NCI-H1092 (cell line): ENCODE measurements around the gene MLH3.
"Not testable (repeated sequence)": the region's sequence is repeated elsewhere in the genome, so short reads cannot be mapped to it uniquely, and the experiment has no call there.

Experiments used
- DNase-seq: peaks from one replicate; lab custom pipeline; 2025; lab: John Stamatoyannopoulos, UW

The MLH3 gene

DNA sequence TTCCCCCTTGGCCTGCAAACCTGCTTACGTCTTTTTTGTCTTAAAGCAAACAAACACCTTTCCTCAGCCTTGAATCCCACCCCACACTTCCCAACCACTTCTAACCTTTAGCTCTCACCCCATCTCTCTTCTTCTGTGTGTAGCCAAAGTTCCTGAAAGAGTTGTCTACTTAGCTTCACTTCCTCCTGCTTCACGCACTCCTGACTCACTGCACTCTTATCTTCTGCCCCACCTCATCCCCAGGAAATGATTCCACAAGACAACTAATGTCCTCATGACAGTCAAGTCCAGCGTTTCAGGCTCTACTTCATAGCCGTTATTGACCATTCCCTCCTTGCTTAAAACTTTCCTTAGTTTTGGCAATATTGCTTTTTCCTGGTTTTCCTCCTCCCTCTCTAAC, 26.2 kb downstream of the MLH3 start:
- DNase-seq = no peak

DNA sequence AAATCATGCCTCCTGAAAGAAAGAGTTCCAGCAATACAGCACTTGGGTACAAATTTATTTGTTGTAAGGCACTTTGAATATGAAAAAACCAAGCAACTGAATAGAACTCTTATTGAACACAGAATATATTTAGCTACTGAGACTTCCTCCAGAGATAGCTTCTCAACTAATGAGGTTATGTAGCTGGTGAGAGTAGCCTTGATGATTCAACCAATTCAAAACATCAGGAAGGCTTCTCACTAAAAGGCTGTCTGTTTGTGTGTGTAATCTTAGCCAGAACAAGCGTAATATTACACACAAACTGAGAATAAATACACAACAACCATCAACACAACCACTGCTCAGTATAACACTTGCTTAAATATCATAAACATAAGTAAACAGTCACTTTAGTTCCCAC, 28.2 kb downstream of the MLH3 start:
- DNase-seq = no peak

DNA sequence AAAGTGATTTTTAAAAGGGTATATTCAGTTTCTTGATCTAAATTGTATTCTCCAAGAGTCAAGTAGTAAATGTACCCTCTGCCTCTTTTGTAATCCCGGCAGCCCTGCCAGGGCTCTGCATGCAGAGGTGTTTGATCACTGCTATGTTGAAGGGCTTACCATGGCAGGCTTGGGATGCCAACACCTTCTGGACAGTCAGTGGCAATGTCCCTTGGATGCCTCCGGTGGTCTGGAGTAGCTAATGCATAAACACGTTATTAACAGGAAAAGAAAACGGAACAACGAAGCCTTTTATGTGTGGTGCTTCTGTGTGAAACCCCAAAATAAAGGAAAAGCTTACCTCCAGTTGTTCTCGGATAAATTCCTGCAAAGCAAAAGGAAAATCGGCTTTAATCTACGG, 28.6 kb downstream of the MLH3 start:
- DNase-seq = no peak

DNA sequence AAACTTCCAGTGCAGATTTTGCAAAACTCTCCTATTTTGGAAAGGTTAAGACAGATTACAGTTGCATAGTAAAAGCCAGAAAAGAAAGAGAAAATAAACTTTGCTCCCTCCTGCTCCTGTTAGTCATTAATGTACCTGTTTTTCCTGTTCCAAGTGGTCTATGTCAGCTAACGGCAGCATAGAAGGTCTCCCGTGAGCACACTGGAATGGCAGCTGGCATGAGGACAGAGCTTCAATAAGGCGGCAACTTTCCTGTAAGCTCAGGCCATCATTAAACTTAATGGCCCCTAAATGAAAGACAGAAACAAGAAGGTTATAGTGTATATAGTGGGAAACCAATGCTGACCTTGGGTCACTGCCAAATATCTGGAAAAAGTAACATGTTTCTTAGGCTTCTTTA, 32.6 kb downstream of the MLH3 start:
- DNase-seq = no peak

DNA sequence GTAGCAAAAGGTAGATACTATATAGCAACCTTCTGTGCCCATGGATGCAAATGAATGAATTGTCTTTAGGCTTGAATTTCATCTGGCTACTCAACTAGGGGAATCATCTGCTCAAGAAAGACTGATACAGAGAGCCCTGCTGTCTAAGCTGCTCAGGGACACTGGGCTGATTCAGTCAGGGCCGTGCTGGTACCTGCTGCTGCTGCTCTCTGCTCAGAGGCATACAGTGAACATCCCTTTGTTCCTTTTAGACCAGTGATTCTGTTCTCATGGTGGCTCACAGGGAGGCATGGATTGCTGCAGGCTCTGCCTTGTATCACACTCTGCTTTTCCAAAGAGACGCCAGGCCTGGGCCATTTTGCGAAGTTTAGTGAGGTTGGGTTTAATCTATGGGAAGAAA, 34.5 kb downstream of the MLH3 start:
- DNase-seq = no peak

DNA sequence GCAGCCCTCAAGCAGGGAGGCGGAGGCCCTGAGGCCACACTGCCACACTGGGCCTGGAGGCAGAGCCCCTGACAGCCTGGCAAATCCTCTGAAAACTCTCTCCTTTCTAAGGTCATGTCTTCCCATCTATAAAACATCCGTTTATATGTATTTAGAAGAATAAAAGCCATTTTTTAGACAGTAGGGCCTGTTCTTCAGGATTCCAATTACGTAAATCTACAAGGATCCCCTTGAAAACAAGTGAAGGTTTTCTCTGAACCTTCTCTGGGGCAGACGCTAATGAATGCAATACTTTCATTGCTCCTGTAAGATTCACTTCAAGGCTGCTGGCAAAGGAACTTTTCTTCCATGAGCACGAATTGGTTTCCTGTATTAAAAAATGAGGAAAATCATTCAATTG, 35.8 kb downstream of the MLH3 start:
- DNase-seq = no peak

DNA sequence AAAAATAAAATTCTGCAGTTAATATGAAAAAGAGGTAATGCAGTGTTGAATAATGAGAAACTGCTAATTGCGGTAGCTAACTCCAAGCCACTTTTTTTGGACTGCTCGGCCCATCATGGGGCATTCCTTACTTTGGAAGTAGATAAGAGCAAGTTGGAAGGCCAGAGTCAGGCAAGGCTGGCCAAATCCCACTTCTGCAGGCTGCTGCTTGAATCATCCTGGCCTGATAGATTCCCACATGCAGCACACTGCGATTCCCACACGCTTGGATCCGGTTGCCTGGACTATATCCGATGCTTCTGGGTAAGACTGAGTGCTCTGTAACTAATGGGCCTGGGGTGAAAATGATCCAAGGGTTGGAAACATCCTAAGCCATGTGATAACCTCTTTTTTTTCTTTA, 38.0 kb downstream of the MLH3 start:
- DNase-seq = no peak

DNA sequence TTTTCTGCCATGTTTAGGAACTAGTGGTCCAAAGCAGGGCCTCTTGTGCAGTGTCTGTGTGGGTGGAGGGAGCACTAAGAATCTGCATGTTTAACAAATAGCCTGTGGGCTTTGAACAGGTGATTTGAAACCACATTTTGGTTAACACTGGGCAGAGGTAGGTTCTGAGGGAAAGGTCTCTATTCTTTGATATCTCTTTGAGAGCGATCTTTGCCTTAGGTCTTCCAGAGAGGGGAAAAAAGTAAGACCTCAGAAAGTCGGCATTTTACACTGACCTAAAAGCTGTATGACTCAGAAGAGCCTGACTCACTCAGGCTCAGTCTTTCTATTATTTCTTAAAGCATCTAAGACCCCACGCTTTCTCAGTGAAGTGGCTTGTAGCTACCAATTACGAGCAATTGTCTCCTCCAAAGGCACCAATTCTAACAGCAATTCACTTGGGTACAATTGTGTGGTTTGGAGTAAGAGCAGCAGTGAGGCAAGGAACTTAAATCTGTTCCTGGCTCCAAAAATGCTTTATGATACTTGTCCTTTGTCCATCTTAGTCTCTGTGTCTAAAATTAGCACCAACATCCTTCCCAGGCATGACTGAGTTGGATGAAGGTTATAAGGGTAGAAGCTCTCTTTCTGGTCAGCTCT, 39.8 kb downstream of the MLH3 start:
- DNase-seq = no peak

DNA sequence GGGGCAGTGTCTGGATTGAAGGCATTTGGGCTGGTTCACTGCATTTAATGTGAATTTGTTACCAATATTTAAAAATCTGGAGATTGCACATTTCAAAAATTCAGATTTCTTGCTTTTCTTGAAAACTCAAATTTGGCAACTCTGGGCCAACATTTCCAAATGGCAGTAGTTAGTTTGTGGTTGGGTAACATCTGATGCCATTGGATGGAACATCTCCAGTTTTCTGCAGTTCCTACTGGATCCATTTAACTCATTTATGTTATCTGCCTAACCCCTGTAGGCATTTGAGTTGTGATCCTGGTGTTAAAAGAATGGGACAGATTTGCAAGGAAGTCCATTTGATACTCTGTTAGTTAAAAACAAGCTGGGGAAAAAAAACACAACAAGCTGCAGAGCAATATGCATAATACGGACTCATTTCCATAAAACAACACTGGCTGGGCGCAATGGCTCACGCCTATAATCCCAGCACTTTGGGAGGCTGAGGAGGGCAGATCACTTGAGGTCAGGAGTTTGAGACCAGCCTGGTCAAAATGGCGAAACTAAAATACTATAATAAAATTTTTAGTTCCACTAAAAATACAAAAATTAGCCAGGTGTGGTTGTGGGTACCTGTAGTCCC, 40.7 kb downstream of the MLH3 start:
- DNase-seq = no peak

DNA sequence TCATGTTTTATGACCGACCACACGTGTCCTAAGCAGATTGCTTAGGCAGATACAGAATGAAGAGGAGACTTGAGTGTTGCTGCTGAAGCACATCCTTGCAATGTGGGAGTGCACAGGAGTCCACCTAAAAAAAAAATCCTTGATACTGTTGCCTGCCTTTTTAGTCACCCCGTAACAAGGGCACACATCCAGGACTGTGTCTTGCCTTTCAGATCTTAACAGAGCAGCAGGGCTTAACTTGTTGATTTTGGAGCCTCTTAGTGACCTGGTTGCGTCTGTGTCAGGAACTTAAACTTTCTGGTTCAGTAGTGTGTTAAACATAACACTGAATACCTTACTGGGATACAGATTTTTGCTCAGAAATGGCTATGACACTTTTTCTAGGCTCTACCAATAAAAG, 42.1 kb downstream of the MLH3 start:
- DNase-seq = no peak

DNA sequence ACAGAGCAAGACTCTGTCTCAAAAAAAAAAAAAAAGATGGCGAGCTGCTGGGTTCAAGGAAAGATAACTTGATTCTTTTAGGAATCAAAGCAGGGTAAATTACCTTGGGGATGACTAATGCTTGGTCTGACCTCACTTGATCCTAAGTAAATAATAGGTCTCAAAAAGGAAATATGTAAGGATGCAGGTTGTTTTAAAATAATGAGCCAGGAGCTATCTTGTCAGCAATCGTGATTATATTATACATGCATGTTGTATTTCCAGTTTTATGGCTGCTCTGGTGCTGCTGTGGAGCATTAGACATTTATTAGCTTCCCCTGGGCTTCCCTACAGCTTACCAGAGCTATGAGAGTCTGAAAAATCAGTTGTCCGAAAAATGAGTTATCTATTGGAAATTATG, 45.9 kb downstream of the MLH3 start:
- no peak for DNase-seq

DNA sequence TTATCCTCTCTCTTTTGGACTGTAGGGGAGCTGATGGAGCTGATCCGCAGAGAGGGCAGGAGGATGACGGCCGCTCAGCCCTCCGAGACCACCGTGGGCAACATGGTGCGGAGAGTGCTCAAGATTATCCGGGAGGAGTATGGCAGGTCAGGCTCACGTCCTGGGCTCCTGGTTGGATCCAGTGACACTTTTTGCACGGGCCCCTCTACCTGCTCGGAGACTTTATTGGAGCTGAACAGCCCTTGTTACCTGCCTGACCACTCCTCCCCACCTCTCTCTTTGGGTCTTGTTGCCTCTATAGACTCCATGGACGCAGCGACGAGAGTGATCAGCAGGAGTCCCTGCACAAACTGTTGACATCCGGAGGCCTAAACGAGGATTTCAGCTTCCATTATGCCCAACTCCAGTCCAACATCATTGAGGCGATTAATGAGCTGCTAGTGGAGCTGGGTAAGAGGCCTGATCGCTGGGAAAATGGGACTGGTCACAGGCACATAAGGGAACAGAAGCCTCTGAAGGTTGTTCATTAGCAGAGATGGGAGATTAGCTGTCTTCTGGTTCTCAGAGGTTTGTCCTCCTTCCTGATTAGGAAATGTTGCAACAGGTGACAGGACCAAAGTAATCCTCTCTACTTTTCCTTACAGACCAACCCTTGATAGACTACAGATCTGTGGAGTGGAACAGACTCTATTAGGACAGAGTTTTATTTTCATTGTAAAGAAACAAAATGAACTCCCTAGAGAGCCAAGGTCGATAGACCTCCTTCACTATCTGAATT, 47.8 kb downstream of the MLH3 start:
- DNase-seq = no peak

DNA sequence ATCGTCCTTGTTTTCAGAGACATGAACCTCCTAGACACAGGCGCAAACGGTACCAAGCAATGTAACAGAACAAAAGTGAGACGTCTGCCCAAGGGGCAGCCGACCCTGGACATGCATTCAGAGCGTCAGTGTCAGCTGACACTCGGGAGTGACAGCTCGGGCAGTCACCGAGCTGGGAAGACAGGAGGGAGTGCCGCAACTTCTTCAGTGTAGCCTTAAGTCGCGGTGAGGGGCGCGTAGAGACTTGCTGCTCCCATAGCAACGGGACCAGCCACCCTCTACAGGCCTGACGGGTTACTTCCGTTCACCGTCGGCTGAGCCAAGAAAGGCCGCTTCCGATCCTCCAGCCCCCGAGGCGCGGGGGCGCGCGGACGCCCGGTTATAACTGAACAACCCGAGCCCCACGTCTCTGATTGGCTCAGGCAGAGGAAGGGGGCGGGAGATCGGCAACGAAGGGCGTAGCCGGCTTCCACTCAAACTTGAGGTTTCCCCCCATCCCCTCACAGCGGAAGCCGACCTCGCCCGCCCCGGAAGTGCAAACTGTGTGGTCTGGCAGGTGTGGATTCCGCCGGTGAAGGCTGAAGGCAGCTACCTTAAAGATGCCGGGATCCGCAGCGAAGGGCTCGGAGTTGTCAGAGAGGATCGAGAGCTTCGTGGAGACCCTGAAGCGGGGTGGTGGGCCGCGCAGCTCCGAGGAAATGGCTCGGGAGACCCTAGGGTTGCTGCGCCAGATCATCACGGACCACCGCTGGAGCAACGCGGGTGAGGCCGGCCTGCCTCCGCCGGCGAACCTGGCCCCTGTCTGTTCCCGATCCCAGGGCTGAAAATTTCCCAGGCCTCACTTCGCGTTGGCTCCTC, 48.6 kb downstream of the MLH3 start, which contains the start of gene EIF2B2:
Gene EIF2B2, plus strand, starts transcription at position 530 of the 858 bp plus-strand sequence. Its CDS starts 70 bp downstream, at position 600.
- DNase-seq = peak; percentile 94

DNA sequence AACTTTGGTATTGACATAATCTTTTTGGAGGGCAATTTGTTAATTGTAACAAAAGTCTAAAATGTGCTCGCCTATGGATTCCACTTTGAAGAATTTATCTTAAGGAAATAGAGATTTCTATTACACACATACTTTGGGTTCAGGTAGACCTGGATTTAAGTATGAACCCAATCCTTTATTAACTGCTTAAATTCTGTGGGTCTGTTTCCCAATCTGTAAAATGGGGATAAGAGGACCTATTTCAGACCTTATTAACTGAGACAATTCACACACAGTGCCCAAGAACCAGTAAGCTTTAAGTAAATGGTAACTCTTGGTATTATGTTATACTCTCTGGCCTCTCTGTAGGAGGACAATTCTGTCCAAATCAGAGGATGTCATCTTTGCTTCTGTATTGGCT, 49.4 kb downstream of the MLH3 start:
- no peak for DNase-seq

DNA sequence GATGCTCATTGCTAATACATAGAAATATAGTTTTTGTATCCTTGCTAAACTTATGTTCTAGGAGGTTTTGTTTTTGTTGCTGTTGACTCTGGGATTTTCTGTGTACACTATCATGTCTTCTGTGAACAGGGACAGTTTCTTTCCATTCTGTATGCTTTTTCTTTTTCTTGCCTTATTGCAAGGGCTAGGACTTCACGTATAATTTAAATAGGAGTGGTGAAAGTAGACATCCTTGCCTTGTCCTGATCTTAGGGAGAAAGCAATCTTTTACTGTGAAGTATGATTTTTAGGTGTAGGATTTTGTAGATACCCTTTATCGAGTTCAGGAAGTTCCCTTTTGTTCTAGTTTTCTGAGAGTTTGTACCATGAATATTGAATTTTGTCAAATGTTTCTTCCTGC, 50.0 kb downstream of the MLH3 start:
- DNase-seq = no peak

DNA sequence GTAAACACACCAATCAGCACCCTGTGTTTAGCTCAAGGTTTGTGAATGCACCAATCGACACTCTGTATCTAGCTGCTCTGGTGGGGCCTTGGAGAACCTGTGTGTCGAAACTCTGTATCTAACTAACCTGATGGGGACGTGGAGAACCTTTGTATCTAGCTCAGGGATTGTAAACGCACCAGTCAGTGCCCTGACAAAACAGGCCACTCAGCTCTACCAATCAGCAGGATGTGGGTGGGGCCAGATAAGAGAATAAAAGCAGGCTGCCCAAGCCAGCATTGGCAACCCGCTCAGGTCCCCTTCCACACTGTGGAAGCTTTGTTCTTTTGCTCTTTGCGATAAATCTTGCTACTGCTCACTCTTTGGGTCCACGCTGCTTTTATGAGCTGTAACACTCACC, 55.5 kb downstream of the MLH3 start:
- DNase-seq = not testable (repeated sequence)

DNA sequence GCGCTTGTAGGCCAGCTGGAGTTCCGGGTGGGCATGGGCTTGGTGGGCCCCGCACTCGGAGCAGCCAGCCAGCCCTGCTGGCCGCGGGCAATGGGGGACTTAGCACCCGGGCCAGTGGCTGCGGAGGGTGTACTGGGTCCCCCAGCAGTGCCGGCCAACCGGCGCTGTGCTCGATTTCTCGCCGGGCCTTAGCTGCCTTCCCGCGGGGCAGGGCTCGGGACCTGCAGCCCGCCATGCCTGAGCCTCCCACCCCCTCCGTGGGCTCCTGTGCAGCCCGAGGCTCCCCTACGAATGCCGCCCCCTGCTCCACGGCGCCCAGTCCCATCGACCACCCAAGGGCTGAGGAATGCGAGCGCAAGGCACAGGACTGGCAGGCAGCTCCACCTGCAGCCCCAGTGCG, 57.1 kb downstream of the MLH3 start:
- DNase-seq = not testable (repeated sequence)

DNA sequence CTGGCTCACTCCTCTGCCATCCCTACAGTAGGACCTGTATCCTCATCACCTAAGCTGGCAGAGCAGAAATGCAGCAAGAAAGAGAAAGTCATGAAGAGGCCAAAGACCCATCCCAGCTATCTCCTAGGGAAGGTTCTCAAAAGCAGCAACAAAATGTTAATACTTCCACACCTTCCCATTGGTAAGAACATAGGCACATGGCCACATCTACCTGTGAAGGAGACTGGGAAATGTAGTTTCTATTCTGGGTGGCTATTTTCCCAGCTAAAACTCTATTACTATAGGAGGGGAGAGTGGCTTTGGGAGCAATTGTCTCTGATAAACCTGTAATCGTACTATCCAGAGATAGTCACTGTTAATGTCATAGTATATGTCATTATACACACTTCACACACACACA, 62.3 kb downstream of the MLH3 start:
- no peak for DNase-seq

DNA sequence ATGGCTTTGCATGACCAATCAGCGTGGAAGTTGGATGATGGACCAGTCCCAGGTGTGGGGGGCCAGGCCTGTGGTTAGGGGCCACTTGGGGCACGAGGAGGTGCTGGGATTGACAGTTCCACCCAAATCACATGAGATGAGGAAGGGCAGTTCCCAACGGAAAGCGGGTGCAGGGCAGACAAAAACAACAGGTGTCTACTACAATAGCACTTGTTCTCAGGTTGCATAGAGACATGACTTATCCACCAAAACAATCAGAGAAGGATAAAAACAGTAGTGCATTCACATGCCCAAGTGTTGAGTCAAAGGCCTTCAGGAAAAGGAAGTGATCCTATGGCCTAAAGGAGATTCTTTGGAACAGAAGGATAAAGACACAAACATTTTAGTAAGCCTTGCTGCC, 63.1 kb downstream of the MLH3 start:
- no peak for DNase-seq

DNA sequence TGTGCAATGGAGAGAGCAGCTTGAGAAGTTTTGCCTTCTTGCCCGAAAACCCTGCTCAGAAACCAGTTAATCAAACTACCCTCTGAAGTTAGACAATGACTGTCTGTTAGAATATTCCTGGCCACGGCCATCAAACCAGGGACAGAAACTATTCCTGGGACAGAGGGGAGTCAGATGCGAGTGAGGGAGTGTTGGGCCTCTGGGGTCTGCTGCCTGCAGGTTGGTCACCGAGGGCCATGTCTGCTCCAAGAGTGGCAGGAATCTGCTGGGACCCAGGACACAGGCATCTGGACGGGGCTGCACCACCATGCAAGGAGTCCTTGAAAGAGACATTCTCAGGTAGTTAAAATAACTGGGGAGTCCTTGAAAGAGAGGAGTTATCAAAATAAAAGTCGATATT, 65.5 kb downstream of the MLH3 start:
- no peak for DNase-seq

DNA sequence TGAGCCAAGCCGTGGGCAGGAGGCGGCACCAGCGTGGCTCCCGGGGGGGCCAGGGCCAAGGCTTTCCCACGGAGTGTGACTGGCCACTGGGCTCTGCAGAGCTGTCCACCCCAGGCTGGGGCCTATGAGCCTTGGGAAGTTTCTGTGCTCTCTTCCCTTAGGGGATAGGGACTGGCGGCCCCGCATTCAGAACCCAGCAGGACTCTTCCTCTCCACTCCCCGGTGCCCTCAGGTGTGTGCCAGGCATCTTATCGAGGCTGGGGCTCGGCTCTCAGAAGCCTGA, 66.3 kb downstream of the MLH3 start:
- DNase-seq = no peak

DNA sequence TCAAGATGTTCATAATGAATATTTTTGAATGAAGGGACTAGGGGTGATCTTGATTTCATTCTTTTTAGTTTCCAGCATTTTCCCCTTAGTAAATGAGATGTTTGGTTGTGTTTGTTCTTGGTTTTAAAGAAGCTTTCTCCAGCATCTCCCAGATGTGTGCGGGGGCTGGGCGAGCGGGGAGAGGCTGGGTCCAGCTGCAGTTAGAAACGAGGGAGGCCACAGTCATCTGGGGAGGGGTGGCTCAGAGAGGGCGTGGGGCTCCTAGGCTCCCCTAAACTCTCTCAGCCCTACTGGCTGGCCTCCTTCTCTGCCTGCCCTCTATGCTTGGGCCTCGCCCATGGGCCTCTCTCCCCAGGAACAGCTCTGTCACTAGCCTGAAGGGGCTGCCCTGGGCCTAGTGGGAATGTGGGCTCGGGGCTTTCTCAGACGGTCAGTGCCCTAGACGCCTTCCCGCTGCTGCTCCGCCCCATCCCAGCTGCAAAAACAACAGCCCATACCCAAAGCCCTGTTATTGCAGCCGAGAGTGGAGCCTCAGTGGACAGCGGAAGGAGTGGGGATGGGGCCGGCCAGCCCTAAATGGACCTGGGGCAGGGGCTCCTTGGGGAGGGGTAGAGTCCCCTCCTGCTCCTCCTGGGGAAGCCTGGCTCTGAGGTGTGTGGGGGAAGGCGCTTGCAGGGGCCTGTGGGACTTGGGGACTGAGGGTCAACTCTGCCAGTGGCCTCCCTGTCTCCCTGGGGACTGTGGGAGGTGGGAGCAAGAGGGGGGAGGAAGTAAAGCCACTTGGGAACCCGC, 66.8 kb downstream of the MLH3 start:
- DNase-seq = no peak
